Measurements from ENCODE around the gene ATXN7. TPM values are rescaled to one million over a fixed set of nuclear protein-coding genes. Genes with fewer than 3 reads are reported as not detected.

ATXN7 gene
- polyA plus RNA-seq, 1 donor from 2014 or later, result 6.7 TPM

- Histone ChIP-seq H3K9ac (ENCODE audit: low read length) (no peak overlapping the region), H3K9me3 (ENCODE audit: low read length) (no peaks in the 10 kb centered on the region), H3K36me3 (ENCODE audit: insufficient read depth, low read length) (no peaks in the 10 kb centered on the region), H3K79me2 (replicated peaks; ENCODE audit: insufficient read depth, low read length) (peaks cover 23% of the 10 kb centered on the region), H2AFZ (ENCODE audit: low read depth, low read length) (no peak overlapping the region), H3K9me2 (ENCODE audit: insufficient read depth, low read length) (no peaks in the 10 kb centered on the region), H3K27ac (ENCODE audit: low read length) (no peak overlapping the region), H3F3A (ENCODE audit: insufficient read depth, low read length, poor library complexity, severe bottlenecking) (no peaks in the 10 kb centered on the region), H3K27me3 (ENCODE audit: insufficient read depth, low read depth, low read length) (no peaks in the 10 kb centered on the region), H3K4me2 (ENCODE audit: low read length) (no peak overlapping the region), H4K20me1 (ENCODE audit: insufficient read depth) (no peaks in the 10 kb centered on the region), H3K4me3 (ENCODE audit: low read length) (no peak overlapping the region)
- TF ChIP-seq EZH2 (IDR thresholded peaks at IDR 0.05; ENCODE audit: borderline replicate concordance, insufficient read depth, low read length, poor library complexity, severe bottlenecking) (no peak), MXI1 (conservative IDR thresholded peaks at IDR 0.05; ENCODE audit: poor library complexity, severe bottlenecking) (no peak), POLR2AphosphoS5 (IDR thresholded peaks at IDR 0.05) (no peak), RAD21 (conservative IDR thresholded peaks at IDR 0.05) (no peak), CTCF (IDR thresholded peaks at IDR 0.05; ENCODE audit: poor library complexity, severe bottlenecking) (no peak), EP300 (conservative IDR thresholded peaks at IDR 0.05; ENCODE audit: poor library complexity, severe bottlenecking) (no peak), TAF1 (IDR thresholded peaks at IDR 0.05; ENCODE audit: low read depth) (no peak)
Measured at GRCh38 chr3:63867225-63867624, 3.6 kb downstream of the ATXN7 start.

- H4K20me1 ChIP-seq (ENCODE audit: insufficient read depth), result no peaks in the 10 kb centered on the region
- H3K36me3 ChIP-seq (ENCODE audit: insufficient read depth, low read length), result no peaks in the 10 kb centered on the region
- no peak for TF ChIP-seq EZH2 (IDR thresholded peaks at IDR 0.05; ENCODE audit: borderline replicate concordance, insufficient read depth, low read length, poor library complexity, severe bottlenecking)
- no peak for TF ChIP-seq CTCF (IDR thresholded peaks at IDR 0.05; ENCODE audit: poor library complexity, severe bottlenecking)
- no peak for TF ChIP-seq EP300 (conservative IDR thresholded peaks at IDR 0.05; ENCODE audit: poor library complexity, severe bottlenecking)
- TF ChIP-seq POLR2AphosphoS5 (IDR thresholded peaks at IDR 0.05), result no peak
- TF ChIP-seq MXI1 (conservative IDR thresholded peaks at IDR 0.05; ENCODE audit: poor library complexity, severe bottlenecking), result no peak
- no peak for TF ChIP-seq REST (IDR thresholded peaks at IDR 0.05; ENCODE audit: borderline replicate concordance)
- TF ChIP-seq SMC3 (conservative IDR thresholded peaks at IDR 0.05; ENCODE audit: poor library complexity), result no peak
- no peak for TF ChIP-seq RAD21 (conservative IDR thresholded peaks at IDR 0.05)
- TF ChIP-seq TAF1 (IDR thresholded peaks at IDR 0.05; ENCODE audit: low read depth), result no peak
- no peak overlapping the region for H3K4me3 ChIP-seq (ENCODE audit: low read length)
- H3K9me2 ChIP-seq (ENCODE audit: insufficient read depth, low read length), result no peaks in the 10 kb centered on the region
- no peaks in the 10 kb centered on the region for H3K27me3 ChIP-seq (ENCODE audit: insufficient read depth, low read depth, low read length)
- H3K79me2 ChIP-seq (replicated peaks; ENCODE audit: insufficient read depth, low read length), result peaks cover 28% of the 10 kb centered on the region
- H3F3A ChIP-seq (ENCODE audit: insufficient read depth, low read length, poor library complexity, severe bottlenecking), result no peaks in the 10 kb centered on the region
- H3K9me3 ChIP-seq (ENCODE audit: low read length), result no peaks in the 10 kb centered on the region
- H2AFZ ChIP-seq (ENCODE audit: low read depth, low read length), result no peak overlapping the region
- H3K27ac ChIP-seq (ENCODE audit: low read length), result no peak overlapping the region
- no peak overlapping the region for H3K4me2 ChIP-seq (ENCODE audit: low read length)
- no peak overlapping the region for H3K9ac ChIP-seq (ENCODE audit: low read length)
Measured at GRCh38 chr3:63869940-63870614, 6.4 kb downstream of the ATXN7 start.
